Stimulated activated CD8-positive, alpha-beta memory T cell treated with anti-CD3 and anti-CD28 coated beads, Interleukin-12 subunit alpha, Interleukin-12 subunit beta, amount 100 ng/mL, for 4 hours (primary cell): ENCODE results near the gene WNK1.
A peak's percentile ranks its signal among the peaks of the same experiment; 100 is the strongest.
"Not testable (repeated sequence)": the region's sequence is repeated elsewhere in the genome, so short reads cannot be mapped to it uniquely, and the experiment has no call there.

ENCODE experiments used
- DNase-seq: peaks from one replicate; pipeline ENCODE4 v3.0.0-alpha.2; 2020; ENCODE audit warnings: low read depth

The WNK1 gene

DNA sequence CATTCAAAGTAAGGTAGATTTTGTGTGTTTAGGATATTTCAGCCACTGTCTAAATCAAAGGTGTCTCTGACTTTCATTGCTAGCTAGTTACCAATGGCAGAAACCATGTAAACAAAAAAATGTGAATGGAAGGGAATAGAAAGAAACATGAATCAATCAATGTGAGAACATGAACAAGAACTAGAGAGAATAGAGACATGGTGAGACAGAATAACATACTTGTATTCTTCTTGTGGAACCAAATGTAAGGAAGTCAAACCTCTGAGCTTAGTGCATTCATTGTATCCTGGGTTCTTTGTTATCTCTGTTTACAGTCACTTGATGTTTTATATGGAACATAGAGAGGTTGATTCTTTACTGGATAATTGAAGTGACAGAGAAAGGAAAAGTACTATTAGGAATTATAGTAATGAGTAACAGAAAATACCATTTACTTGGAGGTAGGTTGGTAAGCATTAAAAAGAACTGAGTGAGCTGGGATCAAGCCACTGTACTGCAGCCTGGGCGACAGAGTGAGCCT is 2.6 kb upstream of the WNK1 start:
- no peak for DNase-seq

DNA sequence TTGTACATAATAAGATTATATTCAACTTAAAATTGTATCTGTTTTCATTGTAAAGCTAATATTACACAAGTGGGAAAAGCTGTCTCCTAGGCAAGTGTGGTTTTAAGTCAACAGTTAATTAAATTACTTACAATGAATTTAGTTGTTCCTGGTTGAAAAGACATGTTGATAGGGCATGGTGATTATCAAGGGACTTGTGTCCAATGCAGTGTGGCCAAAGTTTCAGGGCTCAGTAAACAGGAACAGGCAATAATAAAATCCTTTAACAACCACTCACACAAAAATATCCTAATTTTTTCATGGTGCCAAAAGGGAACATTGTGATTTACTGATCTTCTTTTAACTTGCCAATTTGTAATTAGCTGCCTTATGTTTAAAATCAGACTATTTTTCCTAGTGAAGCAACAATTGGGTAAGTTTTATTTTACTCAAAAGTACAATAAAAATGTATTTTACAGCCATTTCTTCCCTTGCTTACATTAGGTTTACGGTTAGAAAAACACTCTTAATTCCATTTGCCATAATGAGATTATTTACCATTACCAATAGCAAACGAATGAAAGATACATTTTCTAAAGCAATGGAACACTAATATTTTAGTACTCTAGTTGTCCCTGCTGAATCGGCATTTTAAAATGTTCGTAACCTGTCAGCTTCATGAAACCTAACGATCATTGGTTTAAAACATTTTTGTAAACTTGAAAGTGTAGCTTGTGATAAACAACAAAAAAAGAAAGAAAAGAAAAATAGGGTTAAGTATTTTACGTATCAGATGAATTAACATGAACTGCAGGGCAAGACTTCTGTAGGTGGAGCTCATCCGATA is 1.8 kb upstream of the WNK1 start:
- DNase-seq = no peak

DNA sequence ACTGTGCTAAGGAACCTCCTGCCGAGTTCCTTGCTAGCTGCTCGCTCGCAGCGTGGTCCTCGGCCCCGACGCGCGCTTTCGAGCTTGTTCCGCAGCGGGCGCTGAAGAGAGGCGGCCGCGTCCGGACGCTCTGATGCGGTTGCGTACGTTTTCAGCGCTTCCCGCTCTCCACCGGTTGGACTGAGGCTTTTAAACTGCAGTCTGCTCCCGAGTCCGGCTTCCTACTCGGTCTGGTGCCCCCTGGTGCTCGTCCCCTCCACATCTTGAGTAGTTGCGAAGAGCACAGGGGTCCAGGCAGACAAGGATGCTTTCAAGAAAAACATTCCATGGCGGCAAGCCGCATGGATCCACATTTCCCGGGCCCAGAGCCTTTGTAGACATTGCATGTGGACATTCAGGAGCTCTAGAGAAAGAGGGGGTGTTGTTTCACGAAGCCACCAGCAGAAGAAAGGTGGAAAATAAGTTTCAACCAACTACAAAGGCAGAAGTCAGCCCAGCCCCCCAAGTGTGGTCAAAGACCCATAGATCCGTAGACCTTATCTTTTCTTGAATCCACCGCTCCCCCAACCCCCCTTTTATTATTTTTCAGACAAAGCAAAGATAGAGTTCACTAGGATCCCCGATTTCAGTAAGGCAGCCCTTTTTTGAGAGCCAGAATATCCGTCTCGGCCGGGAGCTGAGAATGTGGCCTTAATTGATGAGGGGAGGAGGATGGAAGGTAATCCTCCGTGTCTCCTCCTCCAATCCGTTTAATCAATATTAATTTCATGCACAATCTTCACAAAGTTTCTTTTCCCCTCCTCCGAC is 984 bp upstream of the WNK1 start:
- peak; percentile 72 for DNase-seq

DNA sequence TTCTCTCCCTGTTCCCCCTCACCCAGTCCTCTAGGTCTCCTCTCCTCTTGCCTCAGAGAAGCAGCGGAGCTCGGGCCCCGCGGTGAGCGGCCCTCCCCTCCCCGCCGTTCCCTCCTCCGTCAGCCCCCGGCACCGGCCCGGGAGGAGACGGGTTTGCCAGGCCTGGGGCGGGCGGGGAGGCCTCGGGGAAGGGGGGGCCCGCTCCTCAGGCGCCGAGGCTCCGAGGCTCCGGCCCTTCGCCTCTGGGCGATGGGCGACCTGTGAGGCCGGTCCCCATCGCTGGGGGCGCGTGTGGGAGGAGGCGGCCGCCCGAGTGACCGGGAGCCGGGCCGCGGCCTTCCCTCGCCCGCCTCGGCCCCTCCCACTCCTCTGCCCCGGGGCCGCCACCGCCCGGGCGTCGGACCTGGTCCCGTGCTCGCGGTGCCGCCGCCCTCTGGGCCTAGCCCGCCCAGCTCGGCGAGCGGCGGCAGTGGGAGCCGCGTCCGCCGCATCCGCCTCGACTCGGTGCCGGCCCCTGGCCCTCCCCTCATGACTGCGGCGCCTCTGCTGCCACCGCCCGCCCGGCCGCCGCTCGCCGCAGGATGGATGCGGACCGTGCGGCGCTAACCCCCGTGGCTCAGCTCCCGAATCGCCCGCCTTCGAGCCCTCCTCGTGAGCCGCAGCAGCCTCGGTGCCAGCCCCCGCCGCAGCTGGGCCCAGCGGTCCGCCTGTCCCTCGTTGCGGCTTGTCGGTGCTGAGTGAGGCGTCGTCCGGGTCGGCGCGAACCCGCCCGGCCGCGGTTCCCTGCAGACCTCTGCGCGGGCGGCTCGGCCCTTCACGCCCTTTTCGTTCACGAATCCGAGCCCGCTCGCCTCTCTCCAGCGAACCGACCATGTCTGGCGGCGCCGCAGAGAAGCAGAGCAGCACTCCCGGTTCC is 574 bp downstream of the WNK1 start:
- peak; percentile 21 for DNase-seq

DNA sequence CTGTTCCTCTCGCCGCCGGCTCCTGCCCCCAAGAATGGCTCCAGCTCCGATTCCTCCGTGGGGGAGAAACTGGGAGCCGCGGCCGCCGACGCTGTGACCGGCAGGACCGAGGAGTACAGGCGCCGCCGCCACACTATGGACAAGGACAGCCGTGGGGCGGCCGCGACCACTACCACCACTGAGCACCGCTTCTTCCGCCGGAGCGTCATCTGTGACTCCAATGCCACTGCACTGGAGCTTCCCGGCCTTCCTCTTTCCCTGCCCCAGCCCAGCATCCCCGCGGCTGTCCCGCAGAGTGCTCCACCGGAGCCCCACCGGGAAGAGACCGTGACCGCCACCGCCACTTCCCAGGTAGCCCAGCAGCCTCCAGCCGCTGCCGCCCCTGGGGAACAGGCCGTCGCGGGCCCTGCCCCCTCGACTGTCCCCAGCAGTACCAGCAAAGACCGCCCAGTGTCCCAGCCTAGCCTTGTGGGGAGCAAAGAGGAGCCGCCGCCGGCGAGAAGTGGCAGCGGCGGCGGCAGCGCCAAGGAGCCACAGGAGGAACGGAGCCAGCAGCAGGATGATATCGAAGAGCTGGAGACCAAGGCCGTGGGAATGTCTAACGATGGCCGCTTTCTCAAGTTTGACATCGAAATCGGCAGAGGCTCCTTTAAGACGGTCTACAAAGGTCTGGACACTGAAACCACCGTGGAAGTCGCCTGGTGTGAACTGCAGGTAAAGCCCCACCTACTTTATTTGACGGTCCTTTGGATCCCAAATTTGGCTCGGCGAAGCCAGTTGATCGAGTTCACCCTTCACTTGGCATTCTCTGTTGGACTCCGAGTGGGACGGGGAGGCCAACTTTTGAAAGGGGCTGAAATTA is 1.5 kb downstream of the WNK1 start:
- DNase-seq = peak; percentile 19

DNA sequence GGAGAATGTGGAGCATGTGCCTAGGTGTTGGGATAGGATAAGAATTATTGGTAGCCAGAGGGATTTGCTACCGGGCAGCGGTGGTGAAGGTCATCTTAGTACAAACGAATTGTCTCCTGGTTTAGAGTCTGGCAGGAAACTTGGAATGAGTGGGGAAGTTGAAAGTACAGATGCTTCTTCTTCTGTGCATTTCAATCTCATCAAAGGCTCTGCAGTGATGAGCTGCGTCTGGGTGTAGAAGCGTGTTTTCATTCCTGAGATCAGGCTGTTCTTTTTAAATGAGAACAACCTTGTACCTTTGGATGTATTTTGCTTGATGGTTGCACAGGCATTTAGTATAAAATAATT is 2.1 kb downstream of the WNK1 start:
- no peak for DNase-seq

DNA sequence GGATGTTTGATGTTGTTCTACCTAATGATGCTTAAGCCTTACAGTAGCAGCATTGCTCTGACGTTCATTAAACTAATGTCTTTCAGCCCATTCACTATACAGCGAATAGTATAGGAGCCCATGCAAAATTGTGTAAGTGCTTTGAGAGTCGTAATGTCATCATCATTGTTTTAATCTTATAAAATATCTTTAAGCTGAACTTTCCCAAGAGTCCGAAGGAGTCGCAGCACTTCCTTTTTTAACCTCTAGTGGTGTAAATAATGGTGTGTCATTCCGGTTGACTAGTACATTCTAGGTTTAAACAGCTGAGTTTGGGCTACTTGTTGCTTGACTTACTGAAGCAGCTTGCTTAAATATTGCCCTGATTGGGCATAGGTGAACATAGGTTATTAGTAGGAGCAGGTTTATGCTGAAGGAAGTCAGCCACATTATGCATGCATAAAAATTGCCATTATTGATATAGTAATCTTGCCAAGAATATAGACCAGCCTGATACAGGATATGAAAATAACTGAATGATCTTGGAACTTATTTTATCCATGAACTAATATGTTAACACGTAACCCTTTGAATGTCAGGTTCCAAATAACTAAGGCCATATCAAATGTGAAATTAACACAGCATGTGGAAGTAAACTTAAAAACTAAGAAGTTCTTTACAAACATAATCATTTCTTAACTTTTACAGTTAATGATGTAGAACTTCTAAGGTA is 2.6 kb downstream of the WNK1 start:
- no peak for DNase-seq

DNA sequence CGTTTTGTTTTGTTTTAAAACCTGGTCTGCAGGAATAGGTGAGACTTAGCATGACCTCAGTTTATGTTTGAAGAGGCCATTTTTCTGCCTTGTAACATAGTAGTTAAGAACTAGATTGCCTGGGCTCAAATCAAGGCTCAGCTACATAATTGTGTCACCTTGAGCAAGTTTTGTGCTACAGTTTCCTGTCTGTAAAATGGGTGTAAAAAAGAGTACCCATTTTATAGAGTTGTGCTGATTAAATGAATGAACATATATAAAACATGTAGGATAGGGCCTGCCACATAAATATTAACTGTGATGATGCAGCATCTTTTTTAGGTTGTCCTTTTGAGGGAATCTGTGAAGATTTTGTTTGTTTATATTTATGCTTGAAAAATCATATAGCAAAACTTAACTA is 7.2 kb downstream of the WNK1 start:
- DNase-seq = no peak

DNA sequence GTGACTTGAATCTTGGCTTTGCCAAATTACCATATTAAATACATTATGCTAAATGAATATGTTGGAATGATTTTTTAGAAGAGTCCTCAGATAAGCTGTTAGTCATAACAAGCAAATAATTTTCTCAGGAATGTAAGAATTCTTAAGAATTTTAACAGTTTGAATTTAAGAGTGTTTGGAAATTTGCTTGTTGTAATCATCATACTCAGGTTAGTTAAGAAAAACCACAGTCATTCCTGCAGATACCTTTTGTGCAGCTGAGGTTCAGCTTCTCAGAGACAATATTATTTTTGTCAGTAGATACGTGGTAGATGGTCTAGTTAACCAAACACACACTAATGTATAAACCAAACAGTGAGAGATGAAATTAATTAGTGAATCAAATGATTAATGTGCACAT is 8.9 kb downstream of the WNK1 start:
- DNase-seq = no peak

DNA sequence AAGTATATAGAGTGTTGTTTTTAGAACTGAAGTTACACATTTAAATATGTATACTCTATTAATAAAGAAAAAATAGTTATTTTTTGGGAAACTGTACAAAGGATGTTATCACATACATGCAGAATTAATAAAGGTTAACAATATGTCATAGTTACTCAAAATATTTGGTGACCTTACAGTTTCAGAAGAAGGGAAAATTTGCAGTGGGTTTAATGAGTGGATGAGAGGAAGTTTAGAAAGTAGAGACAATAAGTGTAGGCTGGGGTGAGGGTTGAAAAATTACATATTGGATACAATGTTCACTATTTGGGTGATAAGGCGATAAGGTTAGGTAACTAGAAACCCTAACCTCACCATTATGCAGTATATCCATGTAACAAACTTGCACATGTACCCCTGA is 13.5 kb downstream of the WNK1 start:
- no peak for DNase-seq

DNA sequence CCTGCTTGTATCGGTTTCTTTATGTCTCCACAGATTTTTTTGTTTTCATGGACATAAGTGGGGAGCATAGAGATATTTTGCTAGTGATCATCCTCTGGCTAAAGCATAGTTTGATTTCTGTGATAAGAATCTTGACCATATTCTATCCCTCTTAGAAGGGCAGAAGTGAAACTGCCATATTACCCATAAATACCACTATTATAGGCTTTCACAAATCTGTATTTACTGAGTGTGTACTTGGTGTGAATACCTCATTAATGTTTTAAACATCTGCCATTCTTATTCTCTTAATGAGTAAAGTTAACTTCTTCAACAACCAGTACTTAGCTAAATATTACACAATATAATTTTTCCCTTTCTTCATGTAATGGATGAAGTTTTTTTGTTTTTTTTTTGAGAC is 16.1 kb downstream of the WNK1 start:
- DNase-seq = no peak

DNA sequence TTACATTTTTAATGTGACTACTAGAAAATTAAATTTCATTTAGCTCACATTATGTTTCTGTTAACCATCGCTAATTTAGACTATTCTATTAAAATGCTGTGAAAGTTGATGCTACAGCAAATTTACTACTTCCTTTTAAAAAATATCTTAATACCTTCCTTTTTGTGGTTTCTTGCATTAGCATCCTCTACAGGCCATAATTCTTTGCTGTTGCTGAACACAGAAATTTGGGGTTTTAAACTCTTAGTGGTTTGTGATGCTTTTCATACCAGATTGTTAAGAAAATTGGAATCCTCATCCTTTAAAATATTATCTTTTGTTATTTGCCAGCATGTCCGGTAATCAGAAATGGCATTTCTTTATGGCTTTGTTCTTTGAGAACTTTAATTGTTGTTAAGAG is 18.1 kb downstream of the WNK1 start:
- DNase-seq = no peak

DNA sequence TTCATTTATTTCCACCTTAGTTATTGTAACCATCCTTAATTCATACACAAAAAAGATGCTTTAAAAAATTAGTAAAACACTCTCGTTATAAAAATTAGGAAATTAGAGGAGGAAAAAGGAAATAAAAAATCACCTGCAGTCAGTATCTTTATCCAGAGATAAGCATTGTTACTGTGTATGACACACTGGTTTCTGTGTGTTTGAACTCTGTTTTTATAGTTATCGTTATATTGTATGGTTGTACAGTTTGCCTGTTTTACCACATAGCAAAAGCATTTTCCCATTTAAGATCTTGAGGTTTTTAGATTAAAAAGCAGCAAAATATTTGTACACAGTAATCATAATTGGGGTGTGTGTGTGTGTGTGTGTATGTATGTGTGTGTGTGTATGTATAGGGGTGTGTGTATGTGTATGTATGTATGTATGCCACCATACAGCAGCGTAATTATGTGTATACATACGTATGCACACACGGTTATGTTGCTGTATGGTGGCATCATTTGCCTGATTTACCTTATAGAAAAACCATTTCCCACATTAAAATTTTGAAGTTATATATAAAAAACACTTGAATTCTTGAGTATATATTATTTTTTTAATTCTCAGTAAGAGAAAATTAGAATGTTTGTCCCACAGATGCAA is 19.8 kb downstream of the WNK1 start:
- no peak for DNase-seq

DNA sequence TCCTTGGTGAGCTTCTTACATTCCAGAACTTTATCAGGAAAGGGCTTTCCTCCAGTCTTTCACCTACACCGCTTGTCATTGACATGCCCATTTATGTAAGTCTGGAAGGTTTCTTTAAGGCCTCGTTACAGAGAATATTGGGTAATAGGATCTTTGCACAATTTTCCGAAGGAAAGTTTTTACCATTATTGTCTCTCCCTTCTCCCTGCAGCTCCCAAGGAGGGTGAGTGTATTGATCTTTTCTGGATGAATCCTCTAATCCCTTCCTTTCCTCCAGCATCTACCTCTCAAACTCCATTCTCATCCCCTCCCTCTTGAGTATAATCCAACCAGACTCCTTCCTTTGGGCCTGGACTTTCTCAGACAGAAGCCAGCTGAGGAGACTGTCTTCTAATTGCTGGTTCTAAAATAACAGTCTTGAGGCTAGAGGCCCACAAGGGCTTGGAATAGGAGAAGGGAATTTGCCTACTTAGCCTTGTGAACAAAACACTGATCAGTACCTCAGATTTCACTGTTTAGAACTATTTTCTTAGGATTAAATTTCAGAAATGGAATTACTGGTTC is 21.8 kb downstream of the WNK1 start:
- DNase-seq = no peak

DNA sequence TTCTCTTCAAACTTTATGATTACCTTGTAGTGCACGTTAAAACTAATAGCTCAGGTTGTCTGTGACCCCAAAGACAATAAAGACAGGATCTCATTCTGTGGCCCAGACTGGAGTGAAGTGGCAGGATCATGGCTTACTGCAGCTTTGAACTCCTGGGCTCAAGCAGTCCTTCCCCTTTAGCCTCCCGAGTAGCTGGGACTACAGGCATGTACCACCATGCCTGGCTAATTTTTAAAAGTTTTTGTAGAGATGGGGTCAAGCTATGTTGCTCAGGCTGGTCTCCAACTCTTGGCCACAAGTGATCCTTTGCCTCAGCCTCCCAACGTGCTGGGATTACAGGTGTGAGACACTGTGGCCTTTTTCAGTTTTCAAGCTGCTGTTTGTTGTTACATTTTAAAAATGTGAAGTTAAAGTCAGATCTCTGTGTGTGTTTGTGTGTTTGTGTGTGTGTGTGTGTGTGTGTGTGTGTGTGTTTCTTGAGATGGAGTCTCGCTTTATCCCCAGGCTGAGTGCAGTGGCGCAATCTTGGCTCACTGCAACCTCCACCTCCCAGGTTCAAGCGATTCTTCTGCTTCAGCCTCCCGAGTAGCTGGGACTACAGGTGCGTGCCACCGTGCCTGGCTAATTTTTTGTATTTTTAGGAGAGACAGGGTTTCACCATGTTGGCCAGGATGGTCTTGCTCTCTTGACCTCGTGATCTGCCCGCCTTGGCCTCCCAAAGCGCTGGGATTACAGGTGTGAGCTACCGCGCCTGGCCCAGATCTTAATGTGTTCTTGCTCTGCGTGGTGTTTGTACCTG is 23.8 kb downstream of the WNK1 start:
- not testable (repeated sequence) for DNase-seq

DNA sequence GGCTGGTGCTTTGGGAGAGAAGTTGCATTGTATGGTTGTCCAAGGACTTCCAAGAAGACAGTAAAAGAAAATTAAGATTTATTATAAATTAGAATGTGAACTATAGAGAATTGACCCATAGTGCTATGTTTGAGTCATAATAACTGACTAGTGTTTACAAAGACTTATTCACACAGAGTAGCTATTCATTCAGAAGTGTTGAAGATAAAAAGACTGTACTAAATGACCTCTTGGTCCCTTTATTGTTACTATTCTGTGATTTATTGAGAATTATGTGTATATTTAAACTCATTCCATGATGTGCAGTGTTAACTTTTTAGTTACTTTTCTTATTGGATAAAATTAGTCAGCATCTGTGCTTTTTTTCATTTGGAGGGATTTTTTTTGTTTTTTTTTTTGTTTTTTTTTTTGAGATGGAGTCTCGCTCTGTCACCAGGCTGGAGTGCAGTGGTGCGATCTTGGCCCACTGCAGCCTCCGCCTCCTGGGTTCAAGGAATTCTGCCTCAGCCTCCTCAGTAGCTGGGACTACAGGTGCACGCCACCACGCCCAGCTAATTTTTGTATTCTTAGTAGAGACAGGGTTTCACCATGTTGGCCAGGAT is 24.5 kb downstream of the WNK1 start:
- DNase-seq = not testable (repeated sequence)

DNA sequence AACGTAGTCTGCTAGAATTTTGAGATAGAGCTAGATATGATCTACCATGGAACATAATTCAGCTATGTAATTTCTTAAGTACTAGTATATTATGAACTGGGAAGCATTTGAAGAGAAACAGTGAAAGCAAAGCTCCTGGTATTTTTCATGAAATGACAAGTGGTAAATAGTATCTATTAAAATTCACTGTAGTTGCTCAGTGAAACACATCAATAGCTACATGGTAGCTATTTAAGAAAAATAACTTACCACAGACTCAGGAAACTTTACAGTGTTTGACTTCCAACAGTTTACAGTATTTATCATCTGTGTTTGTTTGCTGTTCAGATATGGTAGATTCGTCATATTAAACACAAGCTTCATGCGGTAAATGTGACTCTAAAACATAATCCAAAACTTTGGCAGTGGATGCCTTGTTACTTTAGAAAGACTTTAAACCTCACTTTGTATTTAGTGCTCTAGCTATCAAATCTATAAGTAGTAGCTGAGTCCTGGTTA is 25.2 kb downstream of the WNK1 start:
- no peak for DNase-seq

DNA sequence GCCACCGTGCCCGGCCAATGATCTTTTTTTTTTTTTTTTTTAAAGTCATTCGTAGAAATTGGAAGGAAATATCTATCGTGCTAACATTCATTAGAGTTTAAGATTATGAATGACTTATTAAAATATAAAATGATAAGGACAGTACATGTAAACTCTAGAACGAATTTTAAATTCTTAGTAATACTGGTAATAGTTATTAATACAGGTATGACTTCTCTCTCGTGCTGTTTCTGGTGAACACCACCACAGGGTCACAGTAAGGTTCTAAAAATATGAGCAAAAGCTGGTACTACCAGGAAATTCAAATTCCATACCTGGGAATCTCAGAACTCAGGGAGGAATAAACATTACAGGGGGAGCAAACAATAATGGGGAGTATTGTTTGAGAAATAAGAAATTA is 26.2 kb downstream of the WNK1 start:
- no peak for DNase-seq
